ENCODE measurements around the gene ANKS3.

Gene ANKS3

GRCh38 chr16:4700380-4700996 lies 33.6 kb downstream of the ANKS3 start:
- no peak for DNase-seq (ENCODE audit: low read depth)
- no peak for TF ChIP-seq MYC (IDR thresholded peaks at IDR 0.05; ENCODE audit: low read depth, low read length)
- TF ChIP-seq, protein P1, sequence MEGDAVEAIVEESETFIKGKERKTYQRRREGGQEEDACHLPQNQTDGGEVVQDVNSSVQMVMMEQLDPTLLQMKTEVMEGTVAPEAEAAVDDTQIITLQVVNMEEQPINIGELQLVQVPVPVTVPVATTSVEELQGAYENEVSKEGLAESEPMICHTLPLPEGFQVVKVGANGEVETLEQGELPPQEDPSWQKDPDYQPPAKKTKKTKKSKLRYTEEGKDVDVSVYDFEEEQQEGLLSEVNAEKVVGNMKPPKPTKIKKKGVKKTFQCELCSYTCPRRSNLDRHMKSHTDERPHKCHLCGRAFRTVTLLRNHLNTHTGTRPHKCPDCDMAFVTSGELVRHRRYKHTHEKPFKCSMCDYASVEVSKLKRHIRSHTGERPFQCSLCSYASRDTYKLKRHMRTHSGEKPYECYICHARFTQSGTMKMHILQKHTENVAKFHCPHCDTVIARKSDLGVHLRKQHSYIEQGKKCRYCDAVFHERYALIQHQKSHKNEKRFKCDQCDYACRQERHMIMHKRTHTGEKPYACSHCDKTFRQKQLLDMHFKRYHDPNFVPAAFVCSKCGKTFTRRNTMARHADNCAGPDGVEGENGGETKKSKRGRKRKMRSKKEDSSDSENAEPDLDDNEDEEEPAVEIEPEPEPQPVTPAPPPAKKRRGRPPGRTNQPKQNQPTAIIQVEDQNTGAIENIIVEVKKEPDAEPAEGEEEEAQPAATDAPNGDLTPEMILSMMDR (IDR thresholded peaks at IDR 0.05; ENCODE audit: low read depth, low read length), result no peak
- TF ChIP-seq MAX (IDR thresholded peaks at IDR 0.05; ENCODE audit: low read depth, low read length), result no peak
- no peak for TF ChIP-seq POLR2A (IDR thresholded peaks at IDR 0.05; ENCODE audit: extremely low read depth, insufficient read length)
- no peak overlapping the region for H3K4me3 ChIP-seq (ENCODE audit: low read depth, low read length)

DNA sequence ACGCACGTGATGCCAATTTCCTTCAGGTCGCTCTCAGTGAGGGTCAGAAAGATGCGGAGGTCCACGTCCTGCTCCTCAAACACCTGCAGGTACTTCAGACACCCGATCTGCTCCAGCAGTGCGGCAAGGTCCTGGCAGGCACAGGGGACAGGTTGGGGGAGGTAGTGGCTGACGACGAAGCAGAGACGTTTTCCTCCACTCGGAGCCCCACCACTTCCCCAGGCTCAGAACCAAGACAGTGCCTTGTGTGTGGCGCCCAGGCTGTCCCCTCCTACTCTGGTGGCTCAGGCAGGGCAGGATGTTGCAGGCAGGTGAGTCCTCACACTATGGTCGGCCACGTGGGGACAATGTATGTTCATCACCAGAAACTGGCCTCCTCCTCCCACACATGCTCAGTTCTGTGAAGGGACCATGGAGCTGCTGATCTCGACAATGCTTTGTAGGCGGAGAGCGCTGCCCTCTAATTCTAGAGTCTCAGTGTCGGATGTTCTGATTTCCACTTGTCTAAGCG lies 35.0 kb downstream of the ANKS3 start:
- DNase-seq (ENCODE audit: low read depth), result peak; percentile 7
- no peak overlapping the region for H3K4me3 ChIP-seq (ENCODE audit: low read depth, low read length)
- TF ChIP-seq POLR2A (IDR thresholded peaks at IDR 0.05; ENCODE audit: extremely low read depth, insufficient read length) (no peak), MAX (IDR thresholded peaks at IDR 0.05; ENCODE audit: low read depth, low read length) (no peak), MYC (IDR thresholded peaks at IDR 0.05; ENCODE audit: low read depth, low read length) (no peak)
- TF ChIP-seq, protein P1 (IDR thresholded peaks at IDR 0.05; ENCODE audit: low read depth, low read length), result no peak

GRCh38 chr16:4698321-4699045 lies 35.6 kb downstream of the ANKS3 start:
- H3K4me3 ChIP-seq (ENCODE audit: low read depth, low read length), result no peak overlapping the region
- no peak for DNase-seq (ENCODE audit: low read depth)
- no peak for TF ChIP-seq MYC (IDR thresholded peaks at IDR 0.05; ENCODE audit: low read depth, low read length)

DNA sequence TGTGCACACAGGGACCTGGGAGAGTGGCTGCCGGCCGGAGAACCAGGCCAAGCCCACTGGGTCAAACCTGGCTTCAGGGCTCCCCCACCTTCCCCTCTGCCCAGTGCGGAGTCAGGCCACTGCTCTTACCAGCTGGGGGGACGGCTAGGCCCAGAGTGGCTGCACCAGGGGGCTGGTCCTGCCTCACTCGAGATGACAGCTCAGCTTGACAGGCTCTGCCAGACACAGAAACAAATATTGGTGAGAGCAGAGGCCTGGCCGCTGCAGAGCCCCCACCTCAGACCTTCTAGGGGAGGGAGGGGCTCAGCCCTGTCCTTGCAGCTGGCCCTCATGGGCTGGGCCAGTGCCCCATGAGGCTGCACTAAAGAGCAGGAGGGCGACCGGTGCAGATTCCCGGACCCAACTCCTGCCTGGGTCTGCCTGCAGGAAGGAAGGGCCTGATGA lies 36.2 kb downstream of the ANKS3 start:
- no peak for TF ChIP-seq MYC (IDR thresholded peaks at IDR 0.05; ENCODE audit: low read depth, low read length)
- TF ChIP-seq MAX (IDR thresholded peaks at IDR 0.05; ENCODE audit: low read depth, low read length), result no peak
- no peak for TF ChIP-seq POLR2A (IDR thresholded peaks at IDR 0.05; ENCODE audit: extremely low read depth, insufficient read length)
- TF ChIP-seq, protein P1 (IDR thresholded peaks at IDR 0.05; ENCODE audit: low read depth, low read length), result no peak
- peak; percentile 4 for DNase-seq (ENCODE audit: low read depth)
- H3K4me3 ChIP-seq (ENCODE audit: low read depth, low read length), result no peak overlapping the region

GRCh38 chr16:4696905-4697847 lies 36.9 kb downstream of the ANKS3 start:
- no peak overlapping the region for H3K4me3 ChIP-seq (ENCODE audit: low read depth, low read length)
- no peak for TF ChIP-seq MAX (IDR thresholded peaks at IDR 0.05; ENCODE audit: low read depth, low read length)
- no peak for TF ChIP-seq MYC (IDR thresholded peaks at IDR 0.05; ENCODE audit: low read depth, low read length)
- TF ChIP-seq POLR2A (IDR thresholded peaks at IDR 0.05; ENCODE audit: extremely low read depth, insufficient read length), result no peak
- TF ChIP-seq, protein P1 (IDR thresholded peaks at IDR 0.05; ENCODE audit: low read depth, low read length), result no peak
- peak; percentile 11 for DNase-seq (ENCODE audit: low read depth)

Measured in NB4 (cell line).